ENCODE data around the gene PLIN4.
A peak's percentile ranks its signal among the peaks of the same experiment; 100 is the strongest.
"Not testable (repeated sequence)": the region's sequence is repeated elsewhere in the genome, so short reads cannot be mapped to it uniquely, and the experiment has no call there.

Gene PLIN4

DNA sequence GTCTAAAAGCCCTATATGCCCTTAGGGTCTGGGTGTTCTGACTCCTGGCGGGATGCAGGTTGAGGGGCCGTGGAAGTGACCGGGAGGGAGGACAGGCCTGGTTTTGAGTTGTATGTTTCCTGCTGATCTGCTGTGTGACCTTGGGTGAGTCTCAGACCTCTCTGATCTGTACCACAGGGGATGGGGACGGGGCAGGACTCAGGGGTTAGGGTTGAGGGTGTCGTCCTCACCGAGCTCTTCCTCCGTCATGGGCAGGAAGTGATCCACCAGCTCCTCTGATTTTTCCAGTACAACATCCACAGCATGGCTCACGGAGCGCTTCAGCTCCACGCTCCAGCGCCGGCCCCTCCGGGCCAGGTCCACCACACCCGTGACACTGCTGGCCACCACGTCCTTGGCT, 10.6 kb upstream of the PLIN4 start:
- no peak for DNase-seq (ENCODE audit: low read depth)
- TF ChIP-seq, protein P1, sequence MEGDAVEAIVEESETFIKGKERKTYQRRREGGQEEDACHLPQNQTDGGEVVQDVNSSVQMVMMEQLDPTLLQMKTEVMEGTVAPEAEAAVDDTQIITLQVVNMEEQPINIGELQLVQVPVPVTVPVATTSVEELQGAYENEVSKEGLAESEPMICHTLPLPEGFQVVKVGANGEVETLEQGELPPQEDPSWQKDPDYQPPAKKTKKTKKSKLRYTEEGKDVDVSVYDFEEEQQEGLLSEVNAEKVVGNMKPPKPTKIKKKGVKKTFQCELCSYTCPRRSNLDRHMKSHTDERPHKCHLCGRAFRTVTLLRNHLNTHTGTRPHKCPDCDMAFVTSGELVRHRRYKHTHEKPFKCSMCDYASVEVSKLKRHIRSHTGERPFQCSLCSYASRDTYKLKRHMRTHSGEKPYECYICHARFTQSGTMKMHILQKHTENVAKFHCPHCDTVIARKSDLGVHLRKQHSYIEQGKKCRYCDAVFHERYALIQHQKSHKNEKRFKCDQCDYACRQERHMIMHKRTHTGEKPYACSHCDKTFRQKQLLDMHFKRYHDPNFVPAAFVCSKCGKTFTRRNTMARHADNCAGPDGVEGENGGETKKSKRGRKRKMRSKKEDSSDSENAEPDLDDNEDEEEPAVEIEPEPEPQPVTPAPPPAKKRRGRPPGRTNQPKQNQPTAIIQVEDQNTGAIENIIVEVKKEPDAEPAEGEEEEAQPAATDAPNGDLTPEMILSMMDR (IDR thresholded peaks at IDR 0.05; ENCODE audit: low read depth, low read length), result no peak
- TF ChIP-seq MYC (IDR thresholded peaks at IDR 0.05; ENCODE audit: low read depth, low read length), result no peak
- H3K4me3 ChIP-seq (ENCODE audit: low read depth, low read length), result no peak overlapping the region

DNA sequence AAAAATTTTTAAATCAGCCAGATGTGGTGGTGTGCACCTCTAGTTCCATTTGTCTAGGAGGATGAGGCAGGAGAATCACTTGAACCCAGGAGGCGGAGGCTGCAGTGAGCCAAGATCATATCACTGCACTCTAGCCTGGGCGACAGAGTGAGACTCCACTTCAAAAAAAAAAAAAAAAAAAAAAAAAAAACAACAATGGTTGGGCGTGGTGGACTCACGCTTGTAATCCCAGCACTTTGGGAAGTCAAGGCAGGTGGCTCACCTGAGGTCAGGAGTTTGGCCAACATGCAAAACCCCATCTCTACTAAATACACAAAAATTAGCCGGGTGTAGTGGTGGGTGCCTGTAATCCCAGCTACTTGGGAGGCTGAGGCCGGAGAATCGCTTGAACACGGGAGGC, 9.1 kb upstream of the PLIN4 start:
- DNase-seq (ENCODE audit: low read depth); H3K4me3 ChIP-seq (ENCODE audit: low read depth, low read length): not testable (repeated sequence)

- DNase-seq (ENCODE audit: low read depth), result no peak
- H3K4me3 ChIP-seq (ENCODE audit: low read depth, low read length), result no peak overlapping the region
- TF ChIP-seq MYC (IDR thresholded peaks at IDR 0.05; ENCODE audit: low read depth, low read length), result no peak
- no peak for TF ChIP-seq POLR2A (IDR thresholded peaks at IDR 0.05; ENCODE audit: extremely low read depth, insufficient read length)
- TF ChIP-seq, protein P2, sequence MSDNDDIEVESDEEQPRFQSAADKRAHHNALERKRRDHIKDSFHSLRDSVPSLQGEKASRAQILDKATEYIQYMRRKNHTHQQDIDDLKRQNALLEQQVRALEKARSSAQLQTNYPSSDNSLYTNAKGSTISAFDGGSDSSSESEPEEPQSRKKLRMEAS (IDR thresholded peaks at IDR 0.05; ENCODE audit: low read depth, low read length), result no peak
- TF ChIP-seq, protein P1 (IDR thresholded peaks at IDR 0.05; ENCODE audit: low read depth, low read length), result no peak
Observed at GRCh38 chr19:4525563-4526002, 7.3 kb upstream of the PLIN4 start.

DNA sequence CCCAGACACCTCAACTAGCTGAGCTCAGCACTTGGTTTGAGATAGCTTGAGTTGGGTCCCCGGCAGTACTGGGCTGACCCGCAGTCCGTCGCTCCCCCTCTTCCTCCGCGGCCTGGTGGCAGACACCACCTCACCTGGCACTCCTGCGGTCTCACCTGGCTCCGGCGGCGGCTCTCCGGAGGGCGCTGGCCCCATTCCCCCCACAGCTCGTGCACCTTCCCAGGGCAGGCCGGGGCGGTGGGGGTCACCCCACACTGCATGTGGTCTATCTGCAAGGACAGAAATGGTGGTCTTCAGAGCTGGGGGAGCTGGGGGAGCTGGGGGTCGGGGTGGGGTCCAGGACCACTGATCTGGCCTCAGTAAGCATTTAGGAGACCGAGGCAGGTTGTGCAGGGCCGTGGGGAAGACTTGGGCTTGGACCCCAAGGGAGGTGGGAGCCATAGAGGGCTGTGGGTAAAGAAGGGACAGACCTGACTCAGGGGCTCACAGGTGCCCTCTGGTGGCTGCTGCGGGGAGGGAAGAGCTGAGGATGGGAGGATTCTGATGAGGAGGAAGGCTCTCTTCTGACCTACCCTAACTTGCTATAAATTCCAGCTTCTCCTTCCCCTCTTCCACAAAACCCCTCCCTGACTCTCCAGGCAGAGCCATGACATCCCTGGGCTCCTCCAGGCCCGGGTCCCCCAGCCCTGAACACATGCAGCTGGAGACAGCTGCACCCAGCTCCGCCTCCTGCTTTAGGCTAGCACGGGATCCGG, 6.7 kb upstream of the PLIN4 start:
- TF ChIP-seq, protein P1 (IDR thresholded peaks at IDR 0.05; ENCODE audit: low read depth, low read length), result peak; percentile 73
- TF ChIP-seq MYC (IDR thresholded peaks at IDR 0.05; ENCODE audit: low read depth, low read length), result no peak
- DNase-seq (ENCODE audit: low read depth), result peak; percentile 61
- no peak overlapping the region for H3K4me3 ChIP-seq (ENCODE audit: low read depth, low read length)

GRCh38 chr19:4523306-4524110, 5.2 kb upstream of the PLIN4 start:
- DNase-seq (ENCODE audit: low read depth), result peak; percentile 38
- no peak for TF ChIP-seq POLR2A (IDR thresholded peaks at IDR 0.05; ENCODE audit: extremely low read depth, insufficient read length)
- TF ChIP-seq, protein P1 (IDR thresholded peaks at IDR 0.05; ENCODE audit: low read depth, low read length), result peak; percentile 58
- TF ChIP-seq, protein P2 (IDR thresholded peaks at IDR 0.05; ENCODE audit: low read depth, low read length), result no peak
- no peak overlapping the region for H3K4me3 ChIP-seq (ENCODE audit: low read depth, low read length)

- TF ChIP-seq, protein P2 (IDR thresholded peaks at IDR 0.05; ENCODE audit: low read depth, low read length), result no peak
- TF ChIP-seq POLR2A (IDR thresholded peaks at IDR 0.05; ENCODE audit: extremely low read depth, insufficient read length) (no peak), MYC (IDR thresholded peaks at IDR 0.05; ENCODE audit: low read depth, low read length) (no peak)
- TF ChIP-seq, protein P1 (IDR thresholded peaks at IDR 0.05; ENCODE audit: low read depth, low read length), result no peak
- DNase-seq (ENCODE audit: low read depth), result no peak
- H3K4me3 ChIP-seq (ENCODE audit: low read depth, low read length), result no peak overlapping the region
Observed at GRCh38 chr19:4522291-4523002, 4.2 kb upstream of the PLIN4 start.
